GM13977 (cell line): ENCODE data around the gene F12.

ENCODE experiments used
- DNase-seq: peaks from one replicate; pipeline ENCODE4 v3.0.0; 2012; ENCODE audit warnings: low spot score
- CTCF ChIP-seq: IDR thresholded peaks from 2 replicates; pipeline ENCODE4 v1.5.1; 2012; ENCODE audit warnings: mild to moderate bottlenecking, control low read depth; ENCODE audit not compliant: insufficient read depth; ENCODE audit errors: extremely low read depth, missing control alignments
- in situ Hi-C: fragments of 300-500 bp; cut with MboI; formaldehyde crosslinking; loops from one replicate; pipeline ENCODE4 v1.12.0; 2022; ENCODE audit warnings: low sequenced_read_pairs, low pct_unique_long_range_greater_than_20kb, mixed read lengths, inconsistent platforms; ENCODE audit not compliant: unreplicated experiment

Gene F12

GRCh38 chr5:177409043-177409801, at the start of gene F12:
F12 (minus strand) TSS chr5:177409564; CDS start chr5:177409527, 37 bp downstream.
- no peak for DNase-seq
- no peak for TF ChIP-seq CTCF
- in situ Hi-C loops, result loop anchor here (10.0 kb wide), 1 partner anchor 46 kb away; no protein-coding TSS in a partner anchor

GRCh38 chr5:177458912-177459350, 49.6 kb upstream of the F12 start:
- in situ Hi-C loops, result loop anchor here (10.0 kb wide), 1 partner anchor 54 kb away; the partner anchor contains the start of genes F12 and PFN3
- no peak for TF ChIP-seq CTCF
- DNase-seq, result no peak

GRCh38 chr5:177457852-177458681, 48.7 kb upstream of the F12 start:
- no peak for DNase-seq
- no peak for TF ChIP-seq CTCF
- in situ Hi-C loops, result loop anchor here (10.0 kb wide), 1 partner anchor 53 kb away; the partner anchor contains the start of genes F12 and PFN3

- in situ Hi-C loops, result loop anchor here (10.0 kb wide), 1 partner anchor 52 kb away; the partner anchor contains the start of genes F12 and PFN3
- DNase-seq, result peak; percentile 95
- peak; percentile 38 for TF ChIP-seq CTCF
Measured at GRCh38 chr5:177456976-177457851, 47.9 kb upstream of the F12 start.

DNA sequence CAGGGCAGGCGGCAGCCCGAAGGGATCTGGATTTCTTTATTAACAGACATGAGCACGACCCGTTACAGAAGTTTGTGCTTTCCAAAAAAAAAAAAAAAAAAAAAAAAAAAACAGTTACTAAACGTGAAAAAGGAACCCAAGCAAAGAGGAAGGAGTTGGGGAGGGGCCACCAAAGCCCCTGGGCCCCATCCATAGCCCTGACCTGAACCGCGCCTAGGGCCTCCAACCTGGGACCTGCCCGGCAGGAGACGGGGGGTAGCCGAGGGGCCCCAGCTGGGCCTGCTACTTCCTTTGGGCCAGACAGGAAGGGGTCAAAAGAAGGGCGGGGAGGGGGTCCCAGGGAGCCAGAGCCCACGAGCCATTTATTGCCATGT, 47.2 kb upstream of the F12 start:
- in situ Hi-C loops, result loop anchor here (10.0 kb wide), 1 partner anchor 52 kb away; the partner anchor contains the start of genes F12 and PFN3
- TF ChIP-seq CTCF, result no peak
- no peak for DNase-seq
